Muscle of leg (tissue), 11 donors: ENCODE data around the gene FFAR2. TPM values are rescaled to one million over a fixed set of nuclear protein-coding genes. Genes with fewer than 3 reads are reported as not detected.
"Not testable (repeated sequence)": the region's sequence is repeated elsewhere in the genome, so short reads cannot be mapped to it uniquely, and the experiment has no call there.

Source experiments
- DNase-seq: peaks from one replicate; pipeline ENCODE4 v3.0.0; 2013
- H3K27ac ChIP-seq: one replicate; pipeline ENCODE4 v1.5.1; 2013; ENCODE audit warnings: mild to moderate bottlenecking, low read length, control low read depth
- H3K27me3 ChIP-seq: one replicate; pipeline ENCODE4 v1.6.1; 2013; ENCODE audit warnings: low read length; ENCODE audit not compliant: control insufficient read depth, insufficient read depth
- H3K36me3 ChIP-seq: one replicate; pipeline ENCODE4 v1.6.1; 2013; ENCODE audit warnings: low read length; ENCODE audit not compliant: control insufficient read depth, insufficient read depth
- H3K4me1 ChIP-seq: one replicate; pipeline ENCODE4 v1.6.1; 2013; ENCODE audit warnings: low read length; ENCODE audit not compliant: control insufficient read depth, insufficient read depth
- H3K4me3 ChIP-seq: one replicate; pipeline ENCODE4 v1.5.1; 2013; ENCODE audit warnings: low read length, control low read depth
- H3K9me3 ChIP-seq: replicated peaks from 2 replicates; pipeline ENCODE4 v1.6.1; 2013; ENCODE audit warnings: low read depth, low read length; ENCODE audit not compliant: control insufficient read depth
- WGBS: methylation state at CpG from one replicate; pipeline ENCODE4 v1.1.5; 2013; ENCODE audit warnings: missing lambda C conversion rate; ENCODE audit not compliant: insufficient coverage; 5-methylcytosine and 5-hydroxymethylcytosine counted together
- polyA plus RNA-seq, 8 donors: library from polyadenylated mRNA; unstranded; fragments of 120-200 nt; gene quantifications; one replicate each; pipeline versions ENCODE4 v1.2.1 to v1.2.3, GENCODE V29; 2013; ENCODE audit warnings: inconsistent platforms in 1 of 8, low replicate concordance in 1 of 8; ENCODE audit not compliant: insufficient read length in 8 of 8, insufficient read depth in 1 of 8
- total RNA-seq: library from RNA; stranded (reverse); fragments of 120-200 nt; gene quantifications from one replicate; pipeline ENCODE4 v1.2.4, GENCODE V29; 2013

FFAR2 gene
- total and polyA plus RNA-seq, 9 donors, result 0.10 to 0.73 (median 0.23) TPM; not detected in 1

GRCh38 chr19:35451338-35452096 is 3.5 kb downstream of the FFAR2 start:
- Histone ChIP-seq H3K4me1 (peaks cover 15% of the 10 kb centered on the region), H3K27me3 (no peaks in the 10 kb centered on the region), H3K27ac (no peak overlapping the region), H3K4me3 (no peak overlapping the region), H3K36me3 (no peaks in the 10 kb centered on the region), H3K9me3 (no peaks in the 10 kb centered on the region)
- DNase-seq, result no peak
- WGBS, result 51% methylated on average over 4 of the region's 7 CpGs

- peaks cover 10% of the 10 kb centered on the region for H3K4me1 ChIP-seq
- H3K9me3 ChIP-seq, result no peaks in the 10 kb centered on the region
- H3K4me3 ChIP-seq, result no peak overlapping the region
- no peaks in the 10 kb centered on the region for H3K27me3 ChIP-seq
- 83% methylated on average over 2 of the region's 2 CpGs for WGBS
- DNase-seq, result no peak
- H3K36me3 ChIP-seq, result no peaks in the 10 kb centered on the region
- no peak overlapping the region for H3K27ac ChIP-seq
These were observed 6.6 kb downstream of the FFAR2 start for GRCh38 chr19:35454663-35455062.

GRCh38 chr19:35455616-35456201 is 7.7 kb downstream of the FFAR2 start:
- Histone ChIP-seq H3K27ac (no peak overlapping the region), H3K4me3 (no peak overlapping the region), H3K27me3 (no peaks in the 10 kb centered on the region), H3K4me1 (peaks cover 10% of the 10 kb centered on the region), H3K9me3 (no peaks in the 10 kb centered on the region), H3K36me3 (no peaks in the 10 kb centered on the region)
- DNase-seq, result no peak
- no CpG with 5 or more reads among the region's 3 CpGs for WGBS

GRCh38 chr19:35457173-35457572 is 9.1 kb downstream of the FFAR2 start:
- WGBS, result 92% methylated on average over 2 of the region's 5 CpGs
- no peak overlapping the region for H3K4me3 ChIP-seq
- no peaks in the 10 kb centered on the region for H3K9me3 ChIP-seq
- no peaks in the 10 kb centered on the region for H3K36me3 ChIP-seq
- no peak for DNase-seq
- no peak overlapping the region for H3K27ac ChIP-seq
- H3K27me3 ChIP-seq, result no peaks in the 10 kb centered on the region
- peaks cover 16% of the 10 kb centered on the region for H3K4me1 ChIP-seq

GRCh38 chr19:35458192-35458591 is 10.1 kb downstream of the FFAR2 start:
- Histone ChIP-seq H3K4me3 (no peak overlapping the region), H3K36me3 (no peaks in the 10 kb centered on the region), H3K4me1 (peaks cover 20% of the 10 kb centered on the region), H3K9me3 (no peaks in the 10 kb centered on the region), H3K27ac (peak overlapping the region; percentile 78), H3K27me3 (no peaks in the 10 kb centered on the region)
- no CpG with 5 or more reads among the region's 1 CpG for WGBS
- DNase-seq, result no peak

GRCh38 chr19:35458731-35459391 is 10.8 kb downstream of the FFAR2 start:
- Histone ChIP-seq H3K9me3 (no peaks in the 10 kb centered on the region), H3K4me3 (no peak overlapping the region)
- peak; percentile 41 for DNase-seq

GRCh38 chr19:35459414-35460082 is 11.5 kb downstream of the FFAR2 start:
- Histone ChIP-seq H3K4me3 (no peak overlapping the region), H3K27me3 (no peaks in the 10 kb centered on the region), H3K27ac (peak overlapping the region; percentile 78), H3K4me1 (peaks cover 20% of the 10 kb centered on the region), H3K9me3 (no peaks in the 10 kb centered on the region), H3K36me3 (no peaks in the 10 kb centered on the region)
- WGBS, result 64% methylated on average over 7 of the region's 14 CpGs
- peak; percentile 72 for DNase-seq

More at GRCh38 chr19:35458731-35459391, 10.8 kb downstream of the FFAR2 start:
- WGBS, result 42% methylated on average over 8 of the region's 10 CpGs
- Histone ChIP-seq H3K36me3 (no peaks in the 10 kb centered on the region), H3K27me3 (no peaks in the 10 kb centered on the region), H3K4me1 (peaks cover 20% of the 10 kb centered on the region), H3K27ac (peak overlapping the region; percentile 78)

GRCh38 chr19:35460608-35461007 is 12.6 kb downstream of the FFAR2 start:
- H3K27ac ChIP-seq, result no peak overlapping the region
- 72% methylated on average over 4 of the region's 10 CpGs for WGBS
- no peak for DNase-seq

GRCh38 chr19:35461060-35461459 is 13.0 kb downstream of the FFAR2 start:
- Histone ChIP-seq H3K27ac (no peak overlapping the region), H3K36me3 (no peaks in the 10 kb centered on the region), H3K27me3 (no peaks in the 10 kb centered on the region), H3K4me3 (no peak overlapping the region), H3K4me1 (peaks cover 20% of the 10 kb centered on the region), H3K9me3 (no peaks in the 10 kb centered on the region)
- WGBS, result 71% methylated on average over 9 of the region's 9 CpGs
- no peak for DNase-seq

More at GRCh38 chr19:35460608-35461007, 12.6 kb downstream of the FFAR2 start:
- Histone ChIP-seq H3K27me3 (no peaks in the 10 kb centered on the region), H3K36me3 (no peaks in the 10 kb centered on the region), H3K4me3 (no peak overlapping the region), H3K9me3 (no peaks in the 10 kb centered on the region), H3K4me1 (peaks cover 20% of the 10 kb centered on the region)

- not testable (repeated sequence) for H3K9me3 ChIP-seq, DNase-seq, H3K36me3 ChIP-seq, H3K27ac ChIP-seq, H3K4me3 ChIP-seq, H3K27me3 ChIP-seq
- peaks cover 20% of the 10 kb centered on the region for H3K4me1 ChIP-seq
These were observed 13.7 kb downstream of the FFAR2 start for GRCh38 chr19:35461788-35462187.
